ENCODE measurements around the gene NTSR1. TPM values are rescaled to one million over a fixed set of nuclear protein-coding genes. Genes with fewer than 3 reads are reported as not detected.

Gene NTSR1
- total RNA-seq, 1 donor from 2014 or later = not detected

GRCh38 chr20:62686869-62687830 is 21.5 kb upstream of the NTSR1 start:
- Mint-ChIP-seq H3K36me3 (ENCODE audit: low read depth) (no peaks in the 10 kb centered on the region), H3K4me3 (no peak overlapping the region), H3K27ac (ENCODE audit: unreplicated experiment) (no peak overlapping the region), H3K9me3 (no peaks in the 10 kb centered on the region), H3K27me3 (ENCODE audit: low read depth) (no peaks in the 10 kb centered on the region), H3K4me1 (peaks cover 40% of the 10 kb centered on the region)
- DNase-seq (ENCODE audit: low read depth, low spot score) = no peak
- TF ChIP-seq CTCF (conservative IDR thresholded peaks at IDR 0.05) = no peak

- no peak overlapping the region for H3K4me3 Mint-ChIP-seq
- TF ChIP-seq CTCF (conservative IDR thresholded peaks at IDR 0.05) = no peak
- peaks cover 40% of the 10 kb centered on the region for H3K4me1 Mint-ChIP-seq
- H3K27ac Mint-ChIP-seq (ENCODE audit: unreplicated experiment) = no peak overlapping the region
- H3K27me3 Mint-ChIP-seq (ENCODE audit: low read depth) = no peaks in the 10 kb centered on the region
- H3K9me3 Mint-ChIP-seq = no peaks in the 10 kb centered on the region
- no peak for DNase-seq (ENCODE audit: low read depth, low spot score)
- no peaks in the 10 kb centered on the region for H3K36me3 Mint-ChIP-seq (ENCODE audit: low read depth)
Measured at GRCh38 chr20:62688083-62688482, 20.6 kb upstream of the NTSR1 start.

DNA sequence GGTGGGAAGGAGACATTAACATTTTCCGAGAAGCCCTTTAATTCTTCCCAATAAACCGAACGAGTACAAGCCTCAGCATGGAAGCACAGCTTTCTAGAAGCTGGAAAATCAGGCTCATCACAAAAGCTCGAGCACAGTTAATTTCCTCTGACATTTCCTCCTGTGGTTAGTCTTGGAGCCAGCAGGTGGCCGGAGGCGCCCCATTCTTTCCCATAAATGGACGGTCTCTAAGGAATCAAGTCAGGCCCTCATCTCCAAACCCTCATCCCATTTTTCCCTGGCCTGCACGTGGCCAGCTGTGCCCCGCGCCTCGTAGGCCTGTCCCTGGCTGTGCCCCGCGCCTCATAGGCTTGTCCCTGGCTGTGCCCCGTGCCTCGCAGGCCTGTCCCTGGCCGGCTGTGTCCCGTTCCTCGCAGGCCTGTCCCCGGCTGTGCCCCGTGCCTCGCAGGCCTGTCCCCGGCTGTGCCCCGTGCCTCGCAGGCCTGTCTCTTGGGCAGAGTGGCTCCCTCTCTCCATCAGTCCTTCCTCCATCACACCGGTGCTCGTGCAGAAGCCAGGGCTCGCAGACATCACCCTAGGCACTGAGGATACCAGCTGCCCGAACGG is 19.7 kb upstream of the NTSR1 start:
- no peak for DNase-seq (ENCODE audit: low read depth, low spot score)
- Mint-ChIP-seq H3K9me3 (no peaks in the 10 kb centered on the region), H3K27ac (ENCODE audit: unreplicated experiment) (no peak overlapping the region), H3K27me3 (ENCODE audit: low read depth) (no peaks in the 10 kb centered on the region), H3K4me1 (peaks cover 40% of the 10 kb centered on the region), H3K4me3 (no peak overlapping the region), H3K36me3 (ENCODE audit: low read depth) (no peaks in the 10 kb centered on the region)
- peak; percentile 33 for TF ChIP-seq CTCF (conservative IDR thresholded peaks at IDR 0.05)

- Mint-ChIP-seq H3K27me3 (ENCODE audit: low read depth) (no peaks in the 10 kb centered on the region), H3K4me3 (no peak overlapping the region), H3K27ac (ENCODE audit: unreplicated experiment) (no peak overlapping the region), H3K9me3 (no peaks in the 10 kb centered on the region), H3K36me3 (ENCODE audit: low read depth) (no peaks in the 10 kb centered on the region), H3K4me1 (peaks cover 40% of the 10 kb centered on the region)
- no peak for TF ChIP-seq CTCF (conservative IDR thresholded peaks at IDR 0.05)
- DNase-seq (ENCODE audit: low read depth, low spot score) = no peak
Measured at GRCh38 chr20:62689861-62690260, 18.8 kb upstream of the NTSR1 start.

GRCh38 chr20:62690261-62690820 is 18.3 kb upstream of the NTSR1 start:
- peak overlapping the region; percentile 83 for H3K27ac Mint-ChIP-seq (ENCODE audit: unreplicated experiment)
- H3K4me3 Mint-ChIP-seq = no peak overlapping the region
- no peak for TF ChIP-seq CTCF (conservative IDR thresholded peaks at IDR 0.05)

More at GRCh38 chr20:62690261-62690820, 18.3 kb upstream of the NTSR1 start:
- H3K4me1 Mint-ChIP-seq = peaks cover 39% of the 10 kb centered on the region
- DNase-seq (ENCODE audit: low read depth, low spot score) = no peak
- H3K27me3 Mint-ChIP-seq (ENCODE audit: low read depth) = no peaks in the 10 kb centered on the region
- H3K9me3 Mint-ChIP-seq = no peaks in the 10 kb centered on the region
- H3K36me3 Mint-ChIP-seq (ENCODE audit: low read depth) = no peaks in the 10 kb centered on the region
